Astrocyte of the spinal cord (primary cell): ENCODE measurements around the gene DCN.

Source experiments
- DNase-seq: peaks from one replicate; pipeline ENCODE4 v3.0.0; 2011; ENCODE audit warnings: low read depth, low spot score
- H3K4me3 ChIP-seq: 2 replicates; pipeline ENCODE4 v1.5.1; 2011; ENCODE audit warnings: low read depth, mild to moderate bottlenecking, low read length, moderate library complexity
- in situ Hi-C: cut with HindIII; loops from 2 replicates; pipeline ENCODE4 v1.10.0; 2017; ENCODE audit warnings: low sequenced_read_pairs
- TF ChIP-seq, protein P1 (sequence below): IDR thresholded peaks from 2 replicates; pipeline ENCODE4 v1.5.1; 2012; ENCODE audit warnings: low read depth, mild to moderate bottlenecking, low read length, inconsistent platforms

DCN gene

DNA sequence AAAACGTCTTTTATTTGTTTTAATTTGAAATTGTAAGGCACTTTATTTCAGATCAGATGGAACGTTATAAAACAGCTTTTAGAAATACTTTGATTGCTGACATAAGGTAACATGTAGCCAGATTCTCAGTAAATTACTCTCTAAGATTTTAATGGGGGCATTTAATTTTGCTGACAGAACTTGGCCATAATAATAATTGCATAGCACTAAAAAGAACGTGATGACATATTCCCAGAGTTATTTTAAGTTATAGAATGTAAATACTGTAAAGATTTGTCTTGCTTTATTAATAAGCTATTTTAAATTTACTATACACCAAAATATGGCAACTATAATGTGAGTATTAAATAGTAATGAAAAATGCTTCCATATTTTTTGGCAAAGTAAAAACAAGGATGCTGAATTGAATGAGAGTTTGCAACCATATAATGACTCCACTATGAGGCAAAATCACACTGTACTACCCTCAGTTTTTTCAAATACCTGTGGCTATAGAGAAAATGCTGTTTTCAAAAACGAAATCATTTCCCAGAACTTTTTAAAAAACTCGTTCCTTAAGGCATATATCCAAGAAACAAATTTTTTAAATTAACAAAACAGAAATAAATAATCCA lies 72.2 kb downstream of the DCN start:
- TF ChIP-seq, protein P1, sequence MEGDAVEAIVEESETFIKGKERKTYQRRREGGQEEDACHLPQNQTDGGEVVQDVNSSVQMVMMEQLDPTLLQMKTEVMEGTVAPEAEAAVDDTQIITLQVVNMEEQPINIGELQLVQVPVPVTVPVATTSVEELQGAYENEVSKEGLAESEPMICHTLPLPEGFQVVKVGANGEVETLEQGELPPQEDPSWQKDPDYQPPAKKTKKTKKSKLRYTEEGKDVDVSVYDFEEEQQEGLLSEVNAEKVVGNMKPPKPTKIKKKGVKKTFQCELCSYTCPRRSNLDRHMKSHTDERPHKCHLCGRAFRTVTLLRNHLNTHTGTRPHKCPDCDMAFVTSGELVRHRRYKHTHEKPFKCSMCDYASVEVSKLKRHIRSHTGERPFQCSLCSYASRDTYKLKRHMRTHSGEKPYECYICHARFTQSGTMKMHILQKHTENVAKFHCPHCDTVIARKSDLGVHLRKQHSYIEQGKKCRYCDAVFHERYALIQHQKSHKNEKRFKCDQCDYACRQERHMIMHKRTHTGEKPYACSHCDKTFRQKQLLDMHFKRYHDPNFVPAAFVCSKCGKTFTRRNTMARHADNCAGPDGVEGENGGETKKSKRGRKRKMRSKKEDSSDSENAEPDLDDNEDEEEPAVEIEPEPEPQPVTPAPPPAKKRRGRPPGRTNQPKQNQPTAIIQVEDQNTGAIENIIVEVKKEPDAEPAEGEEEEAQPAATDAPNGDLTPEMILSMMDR = no peak
- DNase-seq = no peak
- peak overlapping the region; percentile 30 for H3K4me3 ChIP-seq
- in situ Hi-C loops = no loop called here

DNA sequence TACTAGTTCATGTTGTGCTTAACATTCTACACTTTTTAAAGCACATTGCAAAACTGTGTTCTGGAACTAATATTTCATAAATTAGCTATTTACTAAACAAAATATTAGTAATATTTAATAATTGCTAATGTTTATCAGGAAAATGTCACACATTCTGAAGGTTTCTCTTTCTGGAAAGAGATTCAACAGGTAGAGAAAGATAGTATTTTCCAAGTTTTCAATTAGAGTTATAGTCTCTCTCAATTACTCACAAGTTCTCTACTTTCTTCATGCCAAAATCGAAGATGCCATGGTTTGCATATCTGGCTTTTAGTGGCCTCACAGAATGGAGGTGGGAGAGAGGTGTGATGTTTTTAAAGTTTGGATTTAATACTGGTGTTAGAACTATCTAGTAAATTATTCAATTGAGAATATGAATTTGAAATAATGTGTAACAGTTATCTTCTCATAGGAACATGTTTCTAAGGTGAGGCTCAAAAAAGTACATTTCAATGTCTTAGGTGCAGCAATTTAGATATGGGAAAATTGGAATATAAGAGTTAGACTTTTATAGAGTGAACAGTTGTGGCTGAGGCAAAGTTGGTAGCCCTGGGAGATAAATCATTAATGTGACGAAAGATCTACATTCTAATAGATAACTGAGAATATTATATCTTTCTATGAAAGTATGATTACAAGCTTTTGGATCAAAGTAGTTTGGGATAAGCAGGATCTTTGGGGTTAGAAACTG lies 72.9 kb downstream of the DCN start:
- in situ Hi-C loops = no loop called here
- no peak for DNase-seq
- TF ChIP-seq, protein P1 = no peak
- peak overlapping the region; percentile 30 for H3K4me3 ChIP-seq

DNA sequence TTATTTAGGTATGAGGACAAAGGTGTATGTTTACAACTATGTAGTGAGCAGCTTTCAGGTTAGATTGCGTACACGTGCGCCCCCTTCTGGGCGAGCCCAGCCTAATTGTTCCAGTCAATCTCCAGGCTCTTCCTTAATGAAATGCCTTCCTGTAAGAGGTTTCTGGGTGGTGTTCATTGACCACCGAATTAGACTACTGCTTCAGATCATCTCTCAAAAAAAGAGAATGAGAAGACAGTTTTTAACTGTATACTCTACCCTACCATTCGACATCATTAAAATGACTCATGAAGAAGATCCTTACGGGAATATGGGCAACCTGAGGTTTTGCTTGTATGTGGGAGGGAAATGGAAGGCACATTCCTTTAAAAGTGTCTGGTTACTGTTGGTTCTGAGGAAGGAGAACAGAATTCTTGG lies 73.5 kb downstream of the DCN start:
- peak; percentile 78 for DNase-seq
- TF ChIP-seq, protein P1 = peak; percentile 70
- in situ Hi-C loops = no loop called here
- no peak overlapping the region for H3K4me3 ChIP-seq

DNA sequence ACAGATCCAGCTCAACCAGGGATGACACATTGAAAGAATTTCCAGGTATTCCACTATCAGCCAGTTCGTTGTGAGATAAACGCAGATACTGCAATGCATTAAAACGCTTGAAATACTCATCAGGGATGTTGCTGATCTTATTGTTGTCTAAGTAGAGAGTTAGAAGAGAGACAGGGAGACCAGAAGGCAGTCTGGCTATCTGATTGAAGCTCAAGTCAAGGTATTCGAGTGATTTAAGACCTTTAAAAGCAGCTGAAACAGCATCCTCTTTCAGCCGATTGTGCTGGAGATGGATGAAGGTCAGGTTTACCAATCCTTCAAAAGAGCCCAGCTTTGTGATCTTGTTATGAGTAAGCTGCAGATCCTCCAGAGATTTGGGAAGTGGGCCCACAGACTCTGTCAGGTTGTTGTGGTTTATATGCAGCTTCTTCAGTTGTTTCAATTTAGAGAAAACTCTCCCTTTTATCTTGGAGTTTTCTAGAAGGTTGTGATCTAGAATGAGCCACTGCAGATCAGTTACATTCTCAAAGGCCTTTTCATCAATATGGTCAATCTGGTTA lies 74.3 kb downstream of the DCN start:
- H3K4me3 ChIP-seq = no peak overlapping the region
- in situ Hi-C loops = no loop called here
- no peak for DNase-seq
- TF ChIP-seq, protein P1 = no peak

DNA sequence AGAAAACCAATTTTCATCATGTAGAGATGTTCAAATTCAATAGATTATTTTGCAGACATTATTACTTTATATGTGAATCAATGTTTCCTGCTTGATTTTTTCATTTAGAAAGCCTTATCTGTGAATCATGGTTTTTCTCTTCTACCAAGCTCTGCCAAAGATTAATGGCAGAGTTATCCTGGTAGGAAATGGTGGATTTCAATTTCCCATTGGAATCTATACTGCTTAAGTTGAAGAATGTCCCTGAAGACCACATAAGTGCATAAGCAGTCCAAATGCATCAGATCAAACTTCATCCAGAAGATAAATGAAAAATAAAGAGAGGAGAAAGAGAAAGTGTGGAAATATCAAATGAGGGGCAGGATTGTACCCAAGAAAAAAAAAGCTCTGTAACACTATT lies 76.3 kb downstream of the DCN start:
- H3K4me3 ChIP-seq = no peak overlapping the region
- in situ Hi-C loops = no loop called here
- no peak for DNase-seq
- TF ChIP-seq, protein P1 = no peak

DNA sequence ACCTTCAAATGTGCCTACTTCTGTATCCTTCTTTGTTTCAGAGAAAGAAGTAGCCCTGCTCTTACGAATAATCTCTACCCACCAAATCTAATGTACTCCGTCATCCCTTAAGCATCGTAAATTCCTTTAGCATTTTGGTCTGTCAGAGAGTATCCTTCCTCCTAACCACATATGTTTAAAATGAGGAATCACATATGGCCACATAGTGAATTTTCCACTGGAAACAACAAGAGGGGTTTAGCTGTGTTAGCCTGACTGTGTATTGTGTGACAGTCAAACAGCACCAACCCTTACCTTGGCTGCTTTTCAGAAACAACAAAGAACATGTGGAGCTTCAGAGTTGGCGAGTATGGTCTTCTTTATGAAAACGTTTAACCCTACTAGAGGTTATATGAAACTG lies 76.8 kb downstream of the DCN start:
- in situ Hi-C loops = no loop called here
- no peak overlapping the region for H3K4me3 ChIP-seq
- TF ChIP-seq, protein P1 = no peak
- no peak for DNase-seq
